COLO668 (cell line): Measurements from ENCODE around the gene APOLD1.
"Not testable (repeated sequence)": the region's sequence is repeated elsewhere in the genome, so short reads cannot be mapped to it uniquely, and the experiment has no call there.

ENCODE experiments used
- DNase-seq: peaks from one replicate; lab custom pipeline; 2025; ENCODE audit not compliant: unreplicated experiment; lab: John Stamatoyannopoulos, UW

Gene APOLD1

GRCh38 chr12:12807517-12807903 lies 22.1 kb downstream of the APOLD1 start:
- DNase-seq = not testable (repeated sequence)

GRCh38 chr12:12807970-12808702 lies 22.7 kb downstream of the APOLD1 start:
- peak; percentile 34 for DNase-seq

- DNase-seq = peak; percentile 65
Measured at GRCh38 chr12:12810553-12811021, 25.1 kb downstream of the APOLD1 start.

- DNase-seq = no peak
Measured at GRCh38 chr12:12811343-12811742, 25.9 kb downstream of the APOLD1 start.

- DNase-seq = no peak
Measured at GRCh38 chr12:12812174-12812573, 26.7 kb downstream of the APOLD1 start.

GRCh38 chr12:12812618-12813119 lies 27.2 kb downstream of the APOLD1 start:
- DNase-seq = no peak

- peak; percentile 89 for DNase-seq
Measured at GRCh38 chr12:12813120-12814101, 28.0 kb downstream of the APOLD1 start, which contains the start of gene DDX47. Gene DDX47, plus strand, starts transcription at chr12:12813346. Its CDS starts 22 bp downstream, at chr12:12813368.

GRCh38 chr12:12817616-12818015 lies 32.2 kb downstream of the APOLD1 start:
- DNase-seq = no peak

GRCh38 chr12:12818701-12819100 lies 33.2 kb downstream of the APOLD1 start:
- DNase-seq = no peak

- no peak for DNase-seq
Measured at GRCh38 chr12:12819221-12819620, 33.8 kb downstream of the APOLD1 start.

GRCh38 chr12:12819752-12820311 lies 34.4 kb downstream of the APOLD1 start:
- DNase-seq = no peak

GRCh38 chr12:12820376-12820775 lies 34.9 kb downstream of the APOLD1 start:
- not testable (repeated sequence) for DNase-seq

- DNase-seq = no peak
Measured at GRCh38 chr12:12821975-12822374, 36.5 kb downstream of the APOLD1 start.

- DNase-seq = no peak
Measured at GRCh38 chr12:12822886-12823285, 37.4 kb downstream of the APOLD1 start.

GRCh38 chr12:12823300-12823699 lies 37.8 kb downstream of the APOLD1 start:
- DNase-seq = no peak

GRCh38 chr12:12823811-12824210 lies 38.4 kb downstream of the APOLD1 start:
- no peak for DNase-seq

- no peak for DNase-seq
Measured at GRCh38 chr12:12835378-12836146, 50.1 kb downstream of the APOLD1 start.

GRCh38 chr12:12836571-12836970 lies 51.1 kb downstream of the APOLD1 start:
- DNase-seq = no peak

GRCh38 chr12:12837025-12837812 lies 51.8 kb downstream of the APOLD1 start:
- DNase-seq = no peak

- DNase-seq = no peak
Measured at GRCh38 chr12:12837813-12838153, 52.3 kb downstream of the APOLD1 start.
